Skeletal muscle satellite cell (primary cell): ENCODE results near the gene RHOA.
A peak's percentile ranks its signal among the peaks of the same experiment; 100 is the strongest.

Experiments
- H3K27me3 ChIP-seq: 2 replicates; pipeline ENCODE4 v1.7.0; 2013; ENCODE audit warnings: low read length; ENCODE audit not compliant: control insufficient read depth, insufficient read depth
- H3K36me3 ChIP-seq: 2 replicates; pipeline ENCODE4 v1.7.0; 2013; ENCODE audit warnings: mild to moderate bottlenecking, control low read depth, low read length; ENCODE audit not compliant: insufficient read depth
- H3K4me1 ChIP-seq: 2 replicates; pipeline ENCODE4 v1.7.0; 2013; ENCODE audit warnings: low read length; ENCODE audit not compliant: control insufficient read depth, insufficient read depth
- H3K4me2 ChIP-seq: 2 replicates; pipeline ENCODE4 v1.7.0; 2013; ENCODE audit warnings: mild to moderate bottlenecking, low read length
- H3K4me3 ChIP-seq: 2 replicates; pipeline ENCODE4 v1.7.0; 2013; ENCODE audit warnings: low read length
- H3K9ac ChIP-seq: 2 replicates; pipeline ENCODE4 v1.7.0; 2013; ENCODE audit warnings: mild to moderate bottlenecking, low read depth, low read length, moderate library complexity
- H3K9me3 ChIP-seq: replicated peaks from 2 replicates; pipeline ENCODE4 v1.7.0; 2013; ENCODE audit warnings: mild to moderate bottlenecking, control low read depth, low read length

Gene RHOA

GRCh38 chr3:49424816-49425215, 13.0 kb upstream of the RHOA start:
- Histone ChIP-seq H3K9ac (no peak overlapping the region), H3K4me1 (peaks cover 21% of the 10 kb centered on the region), H3K27me3 (no peaks in the 10 kb centered on the region), H3K9me3 (no peaks in the 10 kb centered on the region), H3K36me3 (no peaks in the 10 kb centered on the region), H3K4me3 (no peak overlapping the region), H3K4me2 (no peak overlapping the region)

- Histone ChIP-seq H3K4me3 (no peak within 1 kb of the TSS), H3K36me3 (no peaks in the 10 kb centered on the region), H3K4me1 (peaks cover 14% of the 10 kb centered on the region), H3K9me3 (no peaks in the 10 kb centered on the region), H3K27me3 (no peaks in the 10 kb centered on the region), H3K9ac (no peak within 1 kb of the TSS), H3K4me2 (no peak within 1 kb of the TSS)
These were observed 10.8 kb upstream of the RHOA start, which contains the start of gene AMT for GRCh38 chr3:49422379-49423248. TSS of gene AMT (minus strand) at chr3:49422473. CDS start at chr3:49422450, 23 bp downstream.

- Histone ChIP-seq H3K4me1 (peaks cover 14% of the 10 kb centered on the region), H3K27me3 (no peaks in the 10 kb centered on the region), H3K4me3 (no peak overlapping the region), H3K36me3 (no peaks in the 10 kb centered on the region), H3K9me3 (no peaks in the 10 kb centered on the region), H3K9ac (no peak overlapping the region), H3K4me2 (no peak overlapping the region)
These were observed 10.2 kb upstream of the RHOA start for GRCh38 chr3:49421890-49422378.

- Histone ChIP-seq H3K36me3 (peaks cover 16% of the 10 kb centered on the region), H3K4me3 (no peak overlapping the region), H3K9ac (no peak overlapping the region), H3K4me1 (peaks cover 26% of the 10 kb centered on the region), H3K9me3 (no peaks in the 10 kb centered on the region), H3K4me2 (no peak overlapping the region), H3K27me3 (no peaks in the 10 kb centered on the region)
These were observed 5.8 kb upstream of the RHOA start for GRCh38 chr3:49417516-49418120.

GRCh38 chr3:49416867-49417266, 5.1 kb upstream of the RHOA start:
- H3K4me3 ChIP-seq = no peak overlapping the region
- H3K4me1 ChIP-seq = peaks cover 26% of the 10 kb centered on the region
- H3K9me3 ChIP-seq = no peaks in the 10 kb centered on the region
- H3K4me2 ChIP-seq = no peak overlapping the region
- H3K27me3 ChIP-seq = no peaks in the 10 kb centered on the region
- no peak overlapping the region for H3K9ac ChIP-seq
- H3K36me3 ChIP-seq = peaks cover 16% of the 10 kb centered on the region

- Histone ChIP-seq H3K9me3 (no peaks in the 10 kb centered on the region), H3K27me3 (no peaks in the 10 kb centered on the region), H3K9ac (no peak overlapping the region), H3K4me1 (peaks cover 19% of the 10 kb centered on the region), H3K4me2 (no peak overlapping the region), H3K36me3 (peaks cover 16% of the 10 kb centered on the region), H3K4me3 (no peak overlapping the region)
These were observed 4.3 kb upstream of the RHOA start for GRCh38 chr3:49415931-49416601.

GRCh38 chr3:49414753-49415152, 3.0 kb upstream of the RHOA start:
- H3K36me3 ChIP-seq = peaks cover 16% of the 10 kb centered on the region
- no peak overlapping the region for H3K4me2 ChIP-seq
- H3K4me3 ChIP-seq = no peak overlapping the region
- H3K9me3 ChIP-seq = no peaks in the 10 kb centered on the region
- H3K27me3 ChIP-seq = no peaks in the 10 kb centered on the region
- H3K9ac ChIP-seq = no peak overlapping the region
- peaks cover 17% of the 10 kb centered on the region for H3K4me1 ChIP-seq

GRCh38 chr3:49413338-49413734, 1.6 kb upstream of the RHOA start:
- Histone ChIP-seq H3K4me3 (peak overlapping the region; percentile 83), H3K27me3 (no peaks in the 10 kb centered on the region), H3K9ac (peak overlapping the region; percentile 97), H3K36me3 (peaks cover 16% of the 10 kb centered on the region), H3K4me1 (peaks cover 22% of the 10 kb centered on the region), H3K4me2 (peak overlapping the region; percentile 97), H3K9me3 (no peaks in the 10 kb centered on the region)

GRCh38 chr3:49412632-49413337, 1.0 kb upstream of the RHOA start:
- Histone ChIP-seq H3K27me3 (no peaks in the 10 kb centered on the region), H3K9ac (peak overlapping the region; percentile 97), H3K4me1 (peaks cover 24% of the 10 kb centered on the region), H3K9me3 (no peaks in the 10 kb centered on the region), H3K36me3 (peaks cover 16% of the 10 kb centered on the region), H3K4me3 (peak overlapping the region; percentile 83), H3K4me2 (peak overlapping the region; percentile 97)

- peak overlapping the region; percentile 89 for H3K4me3 ChIP-seq
- H3K4me1 ChIP-seq = peaks cover 35% of the 10 kb centered on the region
- peaks cover 16% of the 10 kb centered on the region for H3K36me3 ChIP-seq
These were observed 225 bp downstream of the RHOA start for GRCh38 chr3:49411535-49411967.

More at GRCh38 chr3:49411535-49411967, 225 bp downstream of the RHOA start:
- peak overlapping the region; percentile 100 for H3K9ac ChIP-seq
- no peaks in the 10 kb centered on the region for H3K27me3 ChIP-seq
- H3K4me2 ChIP-seq = peak overlapping the region; percentile 88
- H3K9me3 ChIP-seq = no peaks in the 10 kb centered on the region
